Panc1 (cell line): ENCODE data around the gene KCNK15. TPM values are rescaled to one million over a fixed set of nuclear protein-coding genes. Genes with fewer than 3 reads are reported as not detected.
"Not testable (repeated sequence)": the region's sequence is repeated elsewhere in the genome, so short reads cannot be mapped to it uniquely, and the experiment has no call there.

Experiments
- ATAC-seq: fragments of 200-7000 bp; cut with Tn5 transposase; 2 replicates; pipeline ENCODE4 v1.9.1; 2020; ENCODE audit warnings: mild to moderate bottlenecking, moderate library complexity
- BruUV-seq: library from RNA; stranded (reverse); fragments of 400-500 nt; replicated peaks from 2 replicates; lab custom pipeline; 2021; lab: Mats Ljungman, UMichigan
- CTCF ChIA-PET: fragments of 300-600 bp; sonication (Branson Sonifier 250); formaldehyde crosslinking; loops from one replicate; lab custom pipeline; 2022; ENCODE audit warnings: antibody characterized with exemption; lab: Charles Lee
- POLR2A ChIA-PET: fragments of 300-600 bp; sonication (Branson Sonifier 250); formaldehyde crosslinking; loops from one replicate; lab custom pipeline; 2022; ENCODE audit warnings: antibody characterized with exemption; lab: Charles Lee
- DNase-seq: peaks from one replicate; pipeline ENCODE4 v3.0.0-alpha.2; 2010; ENCODE audit warnings: low read depth, low spot score
- H3K27ac ChIP-seq: 2 replicates; pipeline ENCODE4 v1.5.1; 2011; ENCODE audit warnings: mild to moderate bottlenecking, low read length, inconsistent platforms
- H3K27me3 ChIP-seq: fragments of 200-500 bp; sonication (Bioruptor generic); 2 replicates; pipeline ENCODE4 v1.6.0; 2014; ENCODE audit warnings: low read length, inconsistent platforms; ENCODE audit not compliant: control insufficient read depth, insufficient read depth
- H3K36me3 ChIP-seq: fragments of 200-500 bp; sonication (Bioruptor generic); 2 replicates; pipeline ENCODE4 v1.5.1; 2014; ENCODE audit warnings: inconsistent platforms, mild to moderate bottlenecking, low read length, moderate library complexity; ENCODE audit not compliant: control insufficient read depth, insufficient read depth
- H3K4me1 ChIP-seq: 2 replicates; pipeline ENCODE4 v1.5.1; 2011; ENCODE audit warnings: inconsistent platforms, mild to moderate bottlenecking, low read length, moderate library complexity; ENCODE audit not compliant: control insufficient read depth, insufficient read depth
- H3K4me3 ChIP-seq, 2 experiments: 2 replicates each; pipeline ENCODE4 v1.5.1; 2011 to 2012; ENCODE audit warnings: low read depth in 2 of 2, low read length in 2 of 2, mild to moderate bottlenecking in 2 of 2, inconsistent platforms in 1 of 2, moderate library complexity in 1 of 2
- H3K9me3 ChIP-seq: fragments of 200-500 bp; sonication (Bioruptor generic); 2 replicates; pipeline ENCODE4 v1.5.1; 2014; ENCODE audit warnings: low read depth, mild to moderate bottlenecking, inconsistent platforms, low read length, moderate library complexity; ENCODE audit not compliant: control insufficient read depth, insufficient read depth
- POLR2AphosphoS5 ChIP-seq: IDR thresholded peaks from 2 replicates; pipeline ENCODE4 v1.6.1; 2012; ENCODE audit warnings: mild to moderate bottlenecking, low read depth, low read length, moderate library complexity
- SIN3A ChIP-seq: IDR thresholded peaks from 2 replicates; pipeline ENCODE4 v1.6.1; 2012; ENCODE audit warnings: low read depth, mild to moderate bottlenecking, low read length, moderate library complexity, borderline replicate concordance; ENCODE audit not compliant: insufficient read depth
- TCF7L2 ChIP-seq: IDR thresholded peaks from 2 replicates; pipeline ENCODE4 v1.6.1; 2011; ENCODE audit warnings: mild to moderate bottlenecking, low read depth, low read length, inconsistent platforms
- in situ Hi-C: cut with HindIII; loops from 2 replicates; pipeline ENCODE4 v1.10.0; 2016; ENCODE audit warnings: low sequenced_read_pairs, low pct_unique_long_range_greater_than_20kb
- intact Hi-C: fragments of 100-400 bp; cut with micrococcal nuclease; formaldehyde crosslinking; loops from one replicate; pipeline ENCODE4 v1.10.0; 2022; ENCODE audit not compliant: unreplicated experiment
- total RNA-seq: library from RNA; stranded (reverse); gene quantifications from one replicate; pipeline ENCODE4 v1.2.1, GENCODE V29; 2021; ENCODE audit not compliant: unreplicated experiment
- TF ChIP-seq, protein P1 (sequence below), 2 experiments: IDR thresholded peaks; 2 replicates each; pipeline ENCODE4 v1.6.1; 2011 to 2012; ENCODE audit warnings: low read depth in 2 of 2, control low read depth in 1 of 2, low read length in 1 of 2, mild to moderate bottlenecking in 1 of 2, moderate library complexity in 1 of 2; ENCODE audit not compliant: insufficient read depth in 1 of 2
- TF ChIP-seq, protein P2 (sequence below): fragments of 450-650 bp; IDR thresholded peaks from 2 replicates; pipeline ENCODE4 v1.5.1; 2017; ENCODE audit warnings: mild to moderate bottlenecking

The KCNK15 gene
- total RNA-seq, 1 experiment from 2014 or later: 7.4 TPM

DNA sequence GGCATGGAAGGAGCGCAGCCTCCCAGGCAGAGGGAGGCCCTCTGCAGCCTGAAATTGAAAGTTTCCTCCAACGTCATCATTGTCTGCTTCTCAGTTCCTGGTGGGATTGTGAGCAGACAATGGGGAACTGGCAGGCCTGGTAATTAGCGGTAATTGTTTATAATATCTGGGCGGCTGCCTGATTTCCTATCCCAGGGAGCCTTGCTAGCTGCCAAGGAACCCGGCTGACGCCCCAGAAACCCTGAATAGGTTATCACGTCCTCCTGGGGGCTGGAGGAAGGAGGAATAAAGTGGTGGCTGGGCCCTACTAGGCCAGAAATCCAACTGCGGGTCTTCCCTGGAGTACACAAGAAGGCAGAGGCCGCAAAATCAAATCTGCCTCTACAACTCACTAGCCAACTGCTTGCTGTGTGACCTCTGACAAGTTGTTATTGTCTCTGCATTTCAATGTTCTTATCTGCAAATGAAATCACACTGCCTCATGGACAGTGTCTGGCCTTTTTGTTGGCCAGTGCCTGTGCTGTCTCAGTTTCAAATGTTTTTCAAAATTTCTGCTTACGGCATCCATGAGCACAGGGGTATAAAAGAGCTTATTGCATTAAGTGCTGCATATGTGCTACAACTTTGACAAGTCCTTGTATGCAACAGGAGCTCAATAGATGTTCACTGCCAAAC, 16.9 kb downstream of the KCNK15 start:
- no peaks in the 10 kb centered on the region for H3K36me3 ChIP-seq
- POLR2A ChIA-PET: no interaction called here
- H3K9me3 ChIP-seq: no peaks in the 10 kb centered on the region
- intact Hi-C loops: no loop called here
- TF ChIP-seq, protein P1, sequence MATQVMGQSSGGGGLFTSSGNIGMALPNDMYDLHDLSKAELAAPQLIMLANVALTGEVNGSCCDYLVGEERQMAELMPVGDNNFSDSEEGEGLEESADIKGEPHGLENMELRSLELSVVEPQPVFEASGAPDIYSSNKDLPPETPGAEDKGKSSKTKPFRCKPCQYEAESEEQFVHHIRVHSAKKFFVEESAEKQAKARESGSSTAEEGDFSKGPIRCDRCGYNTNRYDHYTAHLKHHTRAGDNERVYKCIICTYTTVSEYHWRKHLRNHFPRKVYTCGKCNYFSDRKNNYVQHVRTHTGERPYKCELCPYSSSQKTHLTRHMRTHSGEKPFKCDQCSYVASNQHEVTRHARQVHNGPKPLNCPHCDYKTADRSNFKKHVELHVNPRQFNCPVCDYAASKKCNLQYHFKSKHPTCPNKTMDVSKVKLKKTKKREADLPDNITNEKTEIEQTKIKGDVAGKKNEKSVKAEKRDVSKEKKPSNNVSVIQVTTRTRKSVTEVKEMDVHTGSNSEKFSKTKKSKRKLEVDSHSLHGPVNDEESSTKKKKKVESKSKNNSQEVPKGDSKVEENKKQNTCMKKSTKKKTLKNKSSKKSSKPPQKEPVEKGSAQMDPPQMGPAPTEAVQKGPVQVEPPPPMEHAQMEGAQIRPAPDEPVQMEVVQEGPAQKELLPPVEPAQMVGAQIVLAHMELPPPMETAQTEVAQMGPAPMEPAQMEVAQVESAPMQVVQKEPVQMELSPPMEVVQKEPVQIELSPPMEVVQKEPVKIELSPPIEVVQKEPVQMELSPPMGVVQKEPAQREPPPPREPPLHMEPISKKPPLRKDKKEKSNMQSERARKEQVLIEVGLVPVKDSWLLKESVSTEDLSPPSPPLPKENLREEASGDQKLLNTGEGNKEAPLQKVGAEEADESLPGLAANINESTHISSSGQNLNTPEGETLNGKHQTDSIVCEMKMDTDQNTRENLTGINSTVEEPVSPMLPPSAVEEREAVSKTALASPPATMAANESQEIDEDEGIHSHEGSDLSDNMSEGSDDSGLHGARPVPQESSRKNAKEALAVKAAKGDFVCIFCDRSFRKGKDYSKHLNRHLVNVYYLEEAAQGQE (IDR thresholded peaks at IDR 0.05; ENCODE audit: insufficient read depth in 1 of 2, low read depth in 2 of 2, low read length in 1 of 2): no peak
- TF ChIP-seq SIN3A (no peak), TCF7L2 (no peak), POLR2AphosphoS5 (no peak)
- TF ChIP-seq, protein P2, sequence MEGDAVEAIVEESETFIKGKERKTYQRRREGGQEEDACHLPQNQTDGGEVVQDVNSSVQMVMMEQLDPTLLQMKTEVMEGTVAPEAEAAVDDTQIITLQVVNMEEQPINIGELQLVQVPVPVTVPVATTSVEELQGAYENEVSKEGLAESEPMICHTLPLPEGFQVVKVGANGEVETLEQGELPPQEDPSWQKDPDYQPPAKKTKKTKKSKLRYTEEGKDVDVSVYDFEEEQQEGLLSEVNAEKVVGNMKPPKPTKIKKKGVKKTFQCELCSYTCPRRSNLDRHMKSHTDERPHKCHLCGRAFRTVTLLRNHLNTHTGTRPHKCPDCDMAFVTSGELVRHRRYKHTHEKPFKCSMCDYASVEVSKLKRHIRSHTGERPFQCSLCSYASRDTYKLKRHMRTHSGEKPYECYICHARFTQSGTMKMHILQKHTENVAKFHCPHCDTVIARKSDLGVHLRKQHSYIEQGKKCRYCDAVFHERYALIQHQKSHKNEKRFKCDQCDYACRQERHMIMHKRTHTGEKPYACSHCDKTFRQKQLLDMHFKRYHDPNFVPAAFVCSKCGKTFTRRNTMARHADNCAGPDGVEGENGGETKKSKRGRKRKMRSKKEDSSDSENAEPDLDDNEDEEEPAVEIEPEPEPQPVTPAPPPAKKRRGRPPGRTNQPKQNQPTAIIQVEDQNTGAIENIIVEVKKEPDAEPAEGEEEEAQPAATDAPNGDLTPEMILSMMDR: no peak
- no TSS peak for BruUV-seq
- no peak for ATAC-seq
- DNase-seq: no peak
- CTCF ChIA-PET: no interaction called here
- H3K27ac ChIP-seq: no peak overlapping the region
- no peaks in the 10 kb centered on the region for H3K4me1 ChIP-seq
- H3K4me3 ChIP-seq: no peak overlapping the region
- no peaks in the 10 kb centered on the region for H3K27me3 ChIP-seq
- in situ Hi-C loops: no loop called here

DNA sequence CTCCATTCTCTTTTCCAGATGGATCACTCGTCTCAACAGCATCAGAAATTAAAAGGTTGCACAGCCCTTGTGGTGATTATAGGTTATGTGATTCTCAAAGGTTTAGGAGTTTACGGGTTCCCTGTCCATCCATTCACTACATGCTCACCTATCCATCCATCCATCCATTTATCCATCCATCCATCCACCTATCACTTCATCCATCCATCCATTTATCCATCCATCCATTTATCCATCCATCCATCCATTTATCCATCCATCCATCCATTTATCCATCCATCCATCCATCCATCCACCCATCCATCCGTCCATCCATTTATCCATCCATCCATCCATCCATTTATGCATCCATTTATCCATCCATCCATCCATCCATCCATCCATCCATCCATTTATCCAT, 18.1 kb downstream of the KCNK15 start:
- BruUV-seq, H3K4me1 ChIP-seq, ATAC-seq, H3K4me3 ChIP-seq, H3K9me3 ChIP-seq, in situ Hi-C loops, H3K36me3 ChIP-seq, intact Hi-C loops, H3K27ac ChIP-seq, POLR2A ChIA-PET, H3K27me3 ChIP-seq, DNase-seq, CTCF ChIA-PET: not testable (repeated sequence)

DNA sequence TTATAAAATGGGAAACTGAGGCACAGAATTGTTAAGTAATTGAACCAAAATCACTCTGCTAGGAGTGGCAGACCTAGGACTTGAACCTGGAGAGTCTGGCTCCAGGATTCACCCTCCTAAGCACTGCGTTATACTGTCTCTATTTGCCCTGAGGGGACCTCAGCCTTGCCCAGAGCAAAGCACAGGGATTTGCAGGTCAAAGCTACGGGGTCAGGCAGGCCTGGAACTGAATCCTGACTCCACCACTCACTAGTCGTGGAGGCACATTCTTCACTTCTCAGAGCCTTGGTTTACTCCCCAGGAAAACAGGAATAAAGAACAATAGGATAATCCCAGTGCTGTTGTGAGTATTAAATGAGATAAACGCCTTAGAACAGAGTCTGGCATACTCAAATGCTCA, 19.4 kb downstream of the KCNK15 start:
- DNase-seq (no peak), ATAC-seq (no peak)
- no peaks in the 10 kb centered on the region for H3K4me1 ChIP-seq
- BruUV-seq: no TSS peak
- H3K4me3 ChIP-seq: no peak overlapping the region
- TF ChIP-seq TCF7L2 (no peak), SIN3A (no peak), POLR2AphosphoS5 (no peak)
- TF ChIP-seq, protein P2: no peak
- TF ChIP-seq, protein P1 (IDR thresholded peaks at IDR 0.05; ENCODE audit: insufficient read depth in 1 of 2, low read depth in 2 of 2, low read length in 1 of 2): no peak
- no peak overlapping the region for H3K27ac ChIP-seq
- in situ Hi-C loops (no loop called here), intact Hi-C loops (no loop called here)
- no peaks in the 10 kb centered on the region for H3K36me3 ChIP-seq
- no peaks in the 10 kb centered on the region for H3K9me3 ChIP-seq
- ChIA-PET CTCF (no interaction called here), POLR2A (no interaction called here)
- no peaks in the 10 kb centered on the region for H3K27me3 ChIP-seq
